Liver (tissue), 3 donors: Measurements from ENCODE around the gene TRIM3.

Source experiments
- ATF3 ChIP-seq: IDR thresholded peaks from 2 replicates; pipeline ENCODE4 v1.6.1; 2016; ENCODE audit warnings: antibody characterized with exemption
- GABPA ChIP-seq, 2 donors: IDR thresholded peaks in 1 of 2; conservative IDR thresholded peaks in 1 of 2; 2 replicates each; pipeline ENCODE4 v1.6.1; 2016; ENCODE audit warnings: antibody characterized with exemption in 2 of 2, mild to moderate bottlenecking in 1 of 2, moderate library complexity in 1 of 2
- JUND ChIP-seq, 2 donors: IDR thresholded peaks; 2 replicates each; pipeline ENCODE4 v1.6.1; 2016; ENCODE audit warnings: antibody characterized with exemption in 2 of 2
- RAD21 ChIP-seq, 2 donors: IDR thresholded peaks; 2 replicates each; pipeline ENCODE4 v1.6.1; 2016; ENCODE audit warnings: antibody characterized with exemption in 2 of 2, mild to moderate bottlenecking in 2 of 2
- REST ChIP-seq: IDR thresholded peaks from 2 replicates; pipeline ENCODE4 v1.6.1; 2016; ENCODE audit warnings: antibody characterized with exemption, mild to moderate bottlenecking
- SP1 ChIP-seq: IDR thresholded peaks from 2 replicates; pipeline ENCODE4 v1.6.1; 2018; ENCODE audit warnings: antibody characterized with exemption, mild to moderate bottlenecking
- TAF1 ChIP-seq: conservative IDR thresholded peaks from 2 replicates; pipeline ENCODE4 v1.6.1; 2016; ENCODE audit warnings: antibody characterized with exemption, mild to moderate bottlenecking
- YY1 ChIP-seq: IDR thresholded peaks from 2 replicates; pipeline ENCODE4 v1.6.1; 2016; ENCODE audit warnings: antibody characterized with exemption, mild to moderate bottlenecking
- TF ChIP-seq, protein P1 (sequence below): IDR thresholded peaks from 2 replicates; pipeline ENCODE4 v1.6.1; 2016; ENCODE audit warnings: antibody characterized with exemption
- TF ChIP-seq, protein P2 (sequence below): fragments of 150-350 bp; IDR thresholded peaks from 2 replicates; pipeline ENCODE4 v1.5.1; 2017; ENCODE audit warnings: improper control_type of control experiment, low read depth, low read length; ENCODE audit not compliant: missing input control
- TF ChIP-seq, protein P3 (sequence below): IDR thresholded peaks from 2 replicates; pipeline ENCODE4 v1.6.1; 2016; ENCODE audit warnings: antibody characterized with exemption
- donor health status: healthy.
- donor health status: healthy.

DNA sequence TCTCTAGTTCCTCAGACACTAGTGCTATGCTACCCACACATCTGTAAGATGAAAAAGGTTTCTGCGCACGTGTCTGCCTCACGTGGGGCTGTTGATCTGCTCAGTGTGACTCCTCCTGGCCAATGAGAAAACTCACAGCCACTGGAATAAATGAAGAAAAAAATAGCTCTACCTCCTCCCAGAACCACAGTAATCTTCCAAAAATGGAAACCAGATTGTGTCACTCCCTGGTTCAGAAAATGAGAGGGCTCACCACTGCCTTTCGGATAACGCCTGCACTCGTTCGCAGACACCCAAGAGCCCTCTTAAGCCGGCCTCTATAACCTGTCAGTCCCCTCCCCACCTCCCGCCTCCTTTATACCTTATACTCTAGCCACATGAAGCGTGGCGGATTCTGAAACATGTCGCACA lies 59.9 kb downstream of the TRIM3 start:
- TF ChIP-seq REST (no peak), SP1 (no peak), YY1 (no peak), TAF1 (no peak), RAD21 (IDR thresholded peaks at IDR 0.05) (no peak), JUND (IDR thresholded peaks at IDR 0.05) (no peak), GABPA (IDR thresholded peaks at IDR 0.05 in 1 of 2, conservative IDR thresholded peaks at IDR 0.05 in 1 of 2) (no peak), ATF3 (no peak)
- TF ChIP-seq, protein P1, sequence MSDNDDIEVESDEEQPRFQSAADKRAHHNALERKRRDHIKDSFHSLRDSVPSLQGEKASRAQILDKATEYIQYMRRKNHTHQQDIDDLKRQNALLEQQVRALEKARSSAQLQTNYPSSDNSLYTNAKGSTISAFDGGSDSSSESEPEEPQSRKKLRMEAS = no peak
- TF ChIP-seq, protein P2, sequence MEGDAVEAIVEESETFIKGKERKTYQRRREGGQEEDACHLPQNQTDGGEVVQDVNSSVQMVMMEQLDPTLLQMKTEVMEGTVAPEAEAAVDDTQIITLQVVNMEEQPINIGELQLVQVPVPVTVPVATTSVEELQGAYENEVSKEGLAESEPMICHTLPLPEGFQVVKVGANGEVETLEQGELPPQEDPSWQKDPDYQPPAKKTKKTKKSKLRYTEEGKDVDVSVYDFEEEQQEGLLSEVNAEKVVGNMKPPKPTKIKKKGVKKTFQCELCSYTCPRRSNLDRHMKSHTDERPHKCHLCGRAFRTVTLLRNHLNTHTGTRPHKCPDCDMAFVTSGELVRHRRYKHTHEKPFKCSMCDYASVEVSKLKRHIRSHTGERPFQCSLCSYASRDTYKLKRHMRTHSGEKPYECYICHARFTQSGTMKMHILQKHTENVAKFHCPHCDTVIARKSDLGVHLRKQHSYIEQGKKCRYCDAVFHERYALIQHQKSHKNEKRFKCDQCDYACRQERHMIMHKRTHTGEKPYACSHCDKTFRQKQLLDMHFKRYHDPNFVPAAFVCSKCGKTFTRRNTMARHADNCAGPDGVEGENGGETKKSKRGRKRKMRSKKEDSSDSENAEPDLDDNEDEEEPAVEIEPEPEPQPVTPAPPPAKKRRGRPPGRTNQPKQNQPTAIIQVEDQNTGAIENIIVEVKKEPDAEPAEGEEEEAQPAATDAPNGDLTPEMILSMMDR = no peak
- TF ChIP-seq, protein P3, sequence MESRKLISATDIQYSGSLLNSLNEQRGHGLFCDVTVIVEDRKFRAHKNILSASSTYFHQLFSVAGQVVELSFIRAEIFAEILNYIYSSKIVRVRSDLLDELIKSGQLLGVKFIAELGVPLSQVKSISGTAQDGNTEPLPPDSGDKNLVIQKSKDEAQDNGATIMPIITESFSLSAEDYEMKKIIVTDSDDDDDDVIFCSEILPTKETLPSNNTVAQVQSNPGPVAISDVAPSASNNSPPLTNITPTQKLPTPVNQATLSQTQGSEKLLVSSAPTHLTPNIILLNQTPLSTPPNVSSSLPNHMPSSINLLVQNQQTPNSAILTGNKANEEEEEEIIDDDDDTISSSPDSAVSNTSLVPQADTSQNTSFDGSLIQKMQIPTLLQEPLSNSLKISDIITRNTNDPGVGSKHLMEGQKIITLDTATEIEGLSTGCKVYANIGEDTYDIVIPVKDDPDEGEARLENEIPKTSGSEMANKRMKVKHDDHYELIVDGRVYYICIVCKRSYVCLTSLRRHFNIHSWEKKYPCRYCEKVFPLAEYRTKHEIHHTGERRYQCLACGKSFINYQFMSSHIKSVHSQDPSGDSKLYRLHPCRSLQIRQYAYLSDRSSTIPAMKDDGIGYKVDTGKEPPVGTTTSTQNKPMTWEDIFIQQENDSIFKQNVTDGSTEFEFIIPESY = no peak
